HG02943 (cell line): ENCODE measurements around the gene BRF1.

ENCODE experiments used
- ATAC-seq: cut with Tn5 transposase; IDR thresholded peaks from one replicate; pipeline ENCODE4 v1.9.1; 2021; ENCODE audit warnings: mild to moderate bottlenecking, low read depth, moderate library complexity; ENCODE audit not compliant: unreplicated experiment

Gene BRF1

GRCh38 chr14:105179191-105179590 is 121.6 kb downstream of the BRF1 start:
- no peak for ATAC-seq

GRCh38 chr14:105178868-105179140 is 122.0 kb downstream of the BRF1 start:
- no peak for ATAC-seq

DNA sequence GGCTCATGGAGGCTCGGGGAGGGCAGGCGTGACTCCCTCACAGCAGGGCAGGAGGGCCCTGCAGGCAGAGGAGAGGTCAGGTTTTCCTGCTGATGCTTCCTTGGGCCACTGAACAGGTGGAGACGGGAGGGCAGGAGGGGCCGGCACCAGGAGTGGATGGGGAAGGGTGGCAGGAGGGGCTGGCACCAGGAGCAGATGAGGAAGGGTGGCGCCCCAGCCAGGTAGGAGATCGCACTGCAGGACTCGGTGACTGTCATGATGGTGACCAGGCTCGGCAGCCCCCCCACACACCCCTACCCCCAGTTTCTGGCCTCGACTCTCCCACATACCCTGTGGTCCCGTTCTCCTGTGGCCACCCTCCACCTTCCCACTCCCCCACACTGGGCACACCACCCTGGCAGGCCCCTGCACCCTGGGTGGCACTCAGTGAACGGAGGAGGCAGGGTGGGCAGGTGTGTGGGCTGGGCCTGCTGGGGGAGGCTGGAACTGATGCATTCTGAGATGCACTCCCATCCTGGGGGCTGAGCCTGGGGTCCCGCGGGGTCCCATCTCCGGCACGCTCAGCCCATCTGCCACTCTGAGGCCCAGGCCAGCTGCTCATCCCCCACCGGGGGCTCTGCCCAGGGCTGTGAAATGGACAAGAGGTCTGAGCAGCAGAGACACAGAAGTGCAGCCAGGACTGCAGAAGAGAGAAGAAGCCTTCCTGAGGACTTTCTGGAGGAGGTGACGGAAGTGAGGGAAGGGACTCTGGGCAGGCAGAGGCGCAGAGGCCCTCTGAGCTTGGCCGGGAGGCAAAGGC is 122.5 kb downstream of the BRF1 start:
- ATAC-seq, result no peak

DNA sequence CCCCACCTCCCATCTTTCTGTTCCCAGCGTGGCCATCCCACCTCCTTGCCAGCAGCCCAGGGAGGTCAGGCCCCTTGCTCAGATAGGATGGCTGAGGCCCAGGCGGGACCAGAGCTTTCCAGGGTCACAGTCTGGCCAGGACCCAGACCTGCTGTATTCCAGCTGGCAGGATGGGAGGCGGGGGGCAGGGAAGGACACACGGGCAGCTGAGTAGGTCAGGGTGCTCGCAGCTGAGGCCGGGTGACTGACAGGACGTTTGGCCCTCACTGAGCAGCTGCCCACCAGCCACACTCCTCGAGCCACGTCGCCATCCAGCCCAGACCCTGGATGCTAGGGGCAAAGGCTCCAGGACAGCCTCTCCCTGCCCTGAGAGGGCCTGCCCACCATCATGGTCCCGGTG is 123.7 kb downstream of the BRF1 start:
- ATAC-seq, result no peak

- no peak for ATAC-seq
Measured at GRCh38 chr14:105176513-105176912, 124.3 kb downstream of the BRF1 start.

- no peak for ATAC-seq
Measured at GRCh38 chr14:105173901-105174894, 126.6 kb downstream of the BRF1 start.

DNA sequence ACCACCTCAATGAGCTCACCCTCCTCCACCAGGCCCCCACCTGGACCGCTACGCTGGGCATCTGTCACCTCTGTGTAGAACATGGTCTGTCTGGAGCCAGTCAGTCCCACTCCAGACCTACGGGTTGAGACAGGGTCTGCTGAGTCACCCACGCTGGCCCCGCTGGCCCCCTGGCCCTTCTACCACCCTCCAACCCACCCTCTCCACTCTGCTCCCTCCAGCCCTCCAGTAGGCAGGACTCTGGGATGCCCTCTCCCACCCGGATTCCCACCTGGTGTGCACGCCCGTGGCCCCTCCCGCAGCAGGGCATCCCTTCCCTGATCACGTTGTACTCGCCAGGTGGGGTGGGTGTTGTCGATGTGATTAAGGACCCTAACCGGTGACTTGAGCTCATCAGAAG is 127.7 kb downstream of the BRF1 start:
- no peak for ATAC-seq

DNA sequence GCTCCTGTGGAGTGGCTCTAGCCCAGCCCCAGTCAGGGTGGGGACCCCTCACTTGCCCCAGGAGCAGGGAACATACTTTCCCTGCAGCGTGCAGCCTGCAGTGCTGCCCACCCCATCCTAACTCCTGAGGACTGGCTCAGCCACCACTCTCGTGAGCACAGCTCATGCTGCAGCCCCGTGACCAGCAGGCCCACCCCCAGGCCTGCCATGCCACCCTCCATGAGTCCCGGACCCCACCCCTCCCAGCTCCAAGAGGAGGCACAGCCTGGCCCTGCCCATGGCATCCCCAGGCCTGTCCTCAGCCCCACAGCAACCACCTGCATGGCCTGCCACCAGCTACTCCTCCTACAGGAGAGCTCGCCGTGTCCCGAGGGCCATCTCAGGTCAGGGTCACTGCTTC is 128.3 kb downstream of the BRF1 start:
- ATAC-seq, result no peak

GRCh38 chr14:105171004-105171673 is 129.7 kb downstream of the BRF1 start:
- no peak for ATAC-seq

- ATAC-seq, result no peak
Measured at GRCh38 chr14:105169776-105170655, 130.8 kb downstream of the BRF1 start.

GRCh38 chr14:105168979-105169507 is 131.8 kb downstream of the BRF1 start:
- ATAC-seq, result no peak

DNA sequence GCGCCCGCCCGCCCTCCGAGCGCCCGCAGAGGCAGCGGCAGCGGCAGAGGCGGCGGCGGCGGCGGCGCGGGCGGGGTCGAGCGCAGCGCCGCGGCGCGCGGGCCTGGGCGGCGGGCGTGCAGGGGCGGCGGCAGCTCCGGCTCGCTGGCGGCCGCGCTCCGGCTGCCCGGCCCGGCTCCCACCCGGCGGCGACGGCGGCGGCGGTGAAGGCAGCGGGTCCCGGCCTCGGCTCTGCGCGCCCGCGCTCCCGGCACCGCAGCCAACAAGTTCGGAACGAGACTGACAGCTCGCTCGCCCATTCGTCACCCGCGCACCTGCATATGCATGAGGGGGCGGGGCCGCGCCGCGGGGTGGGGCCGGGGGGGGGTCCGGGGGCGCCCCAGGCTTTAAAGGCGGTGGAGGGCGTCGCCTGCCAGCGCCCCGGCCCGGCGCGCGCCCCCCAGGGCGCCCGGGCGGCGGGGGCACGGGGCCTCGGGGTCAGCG is 132.3 kb downstream of the BRF1 start, which contains the start of gene JAG2:
Gene JAG2 (minus strand): TSS at position 281 of the 483 bp plus-strand sequence. CDS start 356 bp downstream, outside the sequence.
- no peak for ATAC-seq

GRCh38 chr14:105168093-105168420 is 132.7 kb downstream of the BRF1 start:
- no peak for ATAC-seq

DNA sequence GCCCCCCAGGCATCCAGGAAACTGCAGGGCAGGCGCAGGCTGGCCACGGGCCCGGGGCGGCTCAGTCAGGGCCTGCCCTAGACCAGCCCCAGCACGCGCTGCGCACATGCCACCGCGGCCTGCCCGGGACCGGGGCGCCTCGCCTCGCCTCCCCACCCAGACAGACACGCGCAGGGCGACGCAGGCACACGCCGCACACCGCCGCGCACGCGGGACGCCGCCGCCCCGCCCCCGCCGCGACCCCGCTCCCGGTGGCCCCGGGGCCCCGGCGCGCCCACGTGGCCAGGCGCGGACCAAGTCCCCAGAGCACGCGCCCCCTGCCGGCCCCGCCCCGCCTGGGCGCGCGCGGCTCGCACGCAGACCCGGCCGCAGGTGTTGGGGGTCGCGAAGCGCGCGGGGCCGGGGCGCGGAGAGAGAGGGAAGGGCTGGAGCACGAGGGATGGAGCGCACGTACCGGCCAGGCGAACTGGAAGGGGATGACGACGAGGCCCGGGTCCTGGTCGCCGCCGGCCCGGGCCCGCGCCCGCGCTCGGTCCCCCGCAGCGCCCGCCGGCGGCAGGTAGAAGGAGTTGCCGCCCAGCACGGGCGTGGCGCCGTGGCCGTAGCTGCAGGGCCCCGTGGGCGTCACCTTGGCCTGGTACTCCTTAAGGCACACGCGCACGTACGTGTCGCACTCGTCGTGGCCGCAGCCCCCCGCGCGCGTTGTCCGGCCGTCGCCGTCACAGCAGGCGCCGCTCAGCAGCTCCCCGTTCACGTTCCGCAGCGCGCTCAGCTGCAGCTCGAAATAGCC is 133.3 kb downstream of the BRF1 start:
- no peak for ATAC-seq

DNA sequence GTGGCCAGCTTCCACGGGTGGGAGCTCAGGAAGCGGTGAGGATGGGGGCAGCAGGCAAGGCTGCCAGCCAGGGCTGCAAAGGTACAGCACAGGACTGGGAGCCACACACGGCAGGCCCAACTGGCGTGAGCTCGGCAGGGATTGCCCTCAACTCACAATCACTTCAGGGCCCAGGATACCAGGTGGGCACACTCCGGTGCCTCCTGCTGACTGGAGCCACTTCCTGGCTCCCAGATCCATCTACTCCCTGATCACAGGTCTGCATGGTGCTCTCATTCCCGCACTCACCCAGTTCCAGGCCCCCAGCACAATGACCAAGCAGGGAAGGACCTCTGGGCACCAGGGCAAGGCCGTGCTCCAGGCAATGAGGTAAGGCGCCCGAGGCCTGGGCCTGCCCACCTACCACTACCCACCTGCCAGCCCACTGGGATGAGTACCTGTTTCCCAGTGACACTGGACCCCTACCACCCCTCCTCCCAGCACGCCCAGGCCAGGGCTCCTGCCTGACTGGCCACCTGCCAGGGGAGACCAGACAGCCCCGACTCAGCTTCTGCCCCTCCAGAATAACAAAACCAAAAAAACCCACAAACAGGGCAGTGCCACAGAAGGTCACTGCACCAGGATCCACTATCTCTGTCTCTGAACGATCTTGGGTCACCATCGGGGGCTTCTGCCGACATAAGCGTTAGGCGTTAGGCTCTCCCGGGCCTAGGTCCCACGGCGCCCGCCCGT is 134.1 kb downstream of the BRF1 start:
- no peak for ATAC-seq

DNA sequence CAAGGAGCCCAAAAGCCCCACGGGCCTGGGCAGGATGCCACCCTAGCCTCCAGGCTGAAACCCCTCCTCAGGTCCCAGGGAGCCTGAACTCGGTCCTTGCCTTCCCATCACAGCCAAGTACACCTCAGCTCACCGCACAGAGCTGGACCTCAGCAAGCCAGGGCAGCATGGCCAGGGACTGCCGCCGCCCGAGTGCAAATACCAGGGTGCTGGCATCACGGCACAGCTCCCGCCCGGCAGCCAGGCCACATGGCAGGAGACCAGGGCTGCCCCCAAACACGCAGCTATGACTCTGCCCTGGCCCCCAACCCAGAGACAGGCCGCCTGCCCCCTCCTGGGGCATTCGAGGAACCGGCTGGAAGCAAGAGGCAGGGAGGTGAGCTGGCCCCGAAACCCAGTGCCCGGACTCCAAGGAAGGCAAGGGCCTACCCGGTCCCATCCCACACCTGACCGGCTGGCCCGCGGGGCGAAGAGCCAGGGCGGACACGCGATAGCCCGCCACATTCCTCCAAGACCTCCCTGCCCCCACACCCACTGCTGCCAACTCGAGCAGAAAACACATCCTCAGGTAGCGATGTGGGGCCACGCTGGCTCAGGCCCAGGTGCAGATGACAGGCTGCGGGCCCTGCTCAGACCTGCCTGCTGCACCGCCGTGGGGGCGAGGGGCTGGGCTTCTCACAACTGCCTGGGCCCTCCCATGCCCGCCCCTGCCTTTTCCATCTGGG is 134.9 kb downstream of the BRF1 start:
- no peak for ATAC-seq

- no peak for ATAC-seq
Measured at GRCh38 chr14:105165134-105165704, 135.6 kb downstream of the BRF1 start.
